GM11168 (cell line): ENCODE measurements around the gene OR5T1.

Experiments
- in situ Hi-C: fragments of 300-500 bp; cut with MboI; formaldehyde crosslinking; loops from one replicate; pipeline ENCODE4 v1.12.0; 2022; ENCODE audit warnings: low sequenced_read_pairs; ENCODE audit not compliant: unreplicated experiment

Gene OR5T1

DNA sequence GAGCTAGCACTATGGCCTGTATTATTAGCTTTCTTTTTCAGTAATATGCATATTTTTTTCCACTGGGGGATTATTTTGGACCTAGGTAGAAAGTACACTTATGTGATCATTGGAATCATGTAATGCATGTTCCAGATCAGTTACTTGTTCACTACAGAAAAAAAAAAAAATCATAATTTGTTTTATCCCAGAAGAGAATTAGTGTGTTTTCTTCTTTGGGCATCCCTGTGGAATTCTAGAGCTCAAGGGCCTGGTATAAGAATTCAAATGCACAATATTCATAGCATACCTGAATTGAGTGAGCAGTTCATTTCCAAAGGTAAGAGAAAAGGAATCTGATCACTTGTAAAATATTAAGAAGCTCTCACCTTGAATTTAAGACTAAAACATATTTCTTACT, at the start of gene OR5T1:
Gene OR5T1, plus strand, starts transcription at position 301 of the 400 bp plus-strand sequence. CDS start 1,485 bp downstream, outside the sequence.
- in situ Hi-C loops: no loop called here

- in situ Hi-C loops: no loop called here
These were observed 39.8 kb upstream of the OR5T1 start, which contains the start of gene OR5T2 for GRCh38 chr11:56234155-56234554. Gene OR5T2 (minus strand): TSS chr11:56234255. CDS start chr11:56233062, 1,193 bp downstream.

- in situ Hi-C loops: no loop called here
These were observed 22.0 kb upstream of the OR5T1 start, which contains the start of gene OR5T3 for GRCh38 chr11:56251954-56252353. Gene OR5T3 (plus strand): TSS chr11:56252254. CDS start chr11:56252254, 0 bp downstream.

DNA sequence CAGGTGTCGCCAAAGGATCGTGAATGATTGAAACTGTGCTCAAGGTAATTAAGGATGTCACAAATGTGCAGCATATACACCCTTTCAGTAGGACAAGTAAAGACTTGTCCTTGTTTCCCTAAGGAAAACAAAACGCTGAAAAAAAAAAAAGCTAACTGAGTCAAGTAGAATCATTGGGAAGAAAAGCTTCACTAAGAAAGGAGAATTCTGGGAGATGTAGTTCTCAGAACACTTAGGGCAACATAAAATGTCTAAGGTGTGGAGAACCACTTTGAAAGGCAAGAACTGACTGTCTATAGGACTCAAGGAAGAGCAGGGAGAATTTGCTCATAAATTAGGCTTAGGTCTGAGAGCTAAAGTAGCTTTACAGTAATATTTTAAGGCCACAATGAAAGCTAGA, 2.9 kb upstream of the OR5T1 start:
- in situ Hi-C loops: no loop called here

DNA sequence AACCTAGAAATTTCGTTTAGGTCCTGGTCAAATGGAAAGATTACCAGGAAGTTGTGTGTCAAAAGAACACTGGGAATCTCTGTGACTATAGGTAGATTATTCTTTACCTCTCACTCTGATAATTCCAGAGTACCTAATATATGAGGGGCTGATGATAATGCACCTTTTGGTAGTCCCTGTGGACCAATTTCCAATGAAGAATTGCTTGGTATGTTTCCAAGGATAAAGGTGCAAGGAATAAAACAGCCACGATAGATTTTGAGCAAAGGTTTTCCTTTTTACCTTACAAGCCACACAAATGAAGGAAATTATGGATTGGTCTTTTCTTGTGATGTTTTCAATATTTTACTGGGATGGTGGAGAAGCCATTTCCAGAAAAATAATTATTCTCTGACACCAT, 18.2 kb downstream of the OR5T1 start, which contains the start of gene OR8H1:
Gene OR8H1, minus strand, starts transcription at position 101 of the 400 bp plus-strand sequence. CDS start 1,192 bp downstream, outside the sequence.
- in situ Hi-C loops: no loop called here

DNA sequence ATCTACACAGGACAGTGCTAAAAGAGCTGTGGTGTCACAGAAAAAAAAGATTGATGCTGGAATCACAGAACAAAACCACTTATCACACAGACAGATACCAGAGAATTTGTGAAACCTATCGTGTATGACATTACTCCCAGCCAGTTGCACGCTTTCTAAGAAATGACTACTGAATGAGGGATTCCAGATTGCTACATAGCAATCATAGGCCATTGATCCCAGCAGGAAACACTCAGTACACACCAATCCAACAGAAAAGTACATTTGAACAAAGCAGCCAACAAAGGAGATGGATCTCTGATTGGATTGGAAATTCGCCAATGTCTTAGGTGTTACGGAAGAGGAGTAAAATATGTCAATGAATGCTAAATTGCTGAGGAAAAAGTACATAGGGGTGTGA, 22.9 kb downstream of the OR5T1 start:
- in situ Hi-C loops: no loop called here

DNA sequence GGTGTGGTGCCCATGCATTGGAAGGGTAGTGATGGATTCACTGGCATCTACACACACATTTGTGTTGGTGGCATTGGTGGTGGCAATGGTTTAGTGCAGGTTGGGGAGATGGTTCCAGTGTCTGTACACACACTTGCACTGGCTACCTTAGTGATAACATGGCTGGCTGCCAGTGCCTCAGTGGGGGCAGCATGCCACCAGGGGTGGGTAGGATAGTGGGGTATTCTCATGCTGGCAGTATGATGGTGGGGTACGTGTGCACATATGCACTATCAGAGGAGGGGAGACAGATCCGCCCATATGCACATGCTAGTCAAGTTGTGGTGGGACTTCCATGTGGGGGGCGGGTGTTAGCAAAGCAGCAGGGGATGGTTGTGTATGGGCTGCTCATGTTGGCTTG, 33.9 kb downstream of the OR5T1 start:
- in situ Hi-C loops: no loop called here

DNA sequence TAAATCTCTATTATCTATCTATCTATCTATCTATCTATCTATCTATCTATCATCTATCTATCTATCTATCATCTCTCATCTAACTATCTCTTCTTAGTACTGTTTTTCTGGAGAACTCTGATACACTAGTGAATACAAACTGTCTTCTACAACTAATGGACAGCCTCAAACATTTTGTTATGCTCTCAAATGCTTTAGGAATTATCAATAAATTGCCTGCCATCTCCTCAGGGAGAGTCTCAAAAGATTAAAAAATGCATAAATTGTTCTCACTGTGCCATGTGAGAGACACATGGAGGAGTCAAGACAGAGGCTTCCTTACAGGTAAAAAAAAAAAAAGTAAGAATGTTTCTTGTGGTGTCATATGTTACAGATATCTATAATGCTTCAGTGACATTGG, 40.9 kb downstream of the OR5T1 start, which contains the start of gene OR8K3:
Gene OR8K3, plus strand, starts transcription at position 301 of the 400 bp plus-strand sequence. CDS start 3,163 bp downstream, outside the sequence.
- in situ Hi-C loops: no loop called here
